GM19463 (cell line): ENCODE results near the gene MPPED2.

ENCODE experiments used
- ATAC-seq: cut with Tn5 transposase; IDR thresholded peaks from one replicate; pipeline ENCODE4 v1.9.1; 2021; ENCODE audit warnings: mild to moderate bottlenecking, moderate library complexity; ENCODE audit not compliant: unreplicated experiment

MPPED2 gene, protein sequence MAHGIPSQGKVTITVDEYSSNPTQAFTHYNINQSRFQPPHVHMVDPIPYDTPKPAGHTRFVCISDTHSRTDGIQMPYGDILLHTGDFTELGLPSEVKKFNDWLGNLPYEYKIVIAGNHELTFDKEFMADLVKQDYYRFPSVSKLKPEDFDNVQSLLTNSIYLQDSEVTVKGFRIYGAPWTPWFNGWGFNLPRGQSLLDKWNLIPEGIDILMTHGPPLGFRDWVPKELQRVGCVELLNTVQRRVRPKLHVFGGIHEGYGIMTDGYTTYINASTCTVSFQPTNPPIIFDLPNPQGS

DNA sequence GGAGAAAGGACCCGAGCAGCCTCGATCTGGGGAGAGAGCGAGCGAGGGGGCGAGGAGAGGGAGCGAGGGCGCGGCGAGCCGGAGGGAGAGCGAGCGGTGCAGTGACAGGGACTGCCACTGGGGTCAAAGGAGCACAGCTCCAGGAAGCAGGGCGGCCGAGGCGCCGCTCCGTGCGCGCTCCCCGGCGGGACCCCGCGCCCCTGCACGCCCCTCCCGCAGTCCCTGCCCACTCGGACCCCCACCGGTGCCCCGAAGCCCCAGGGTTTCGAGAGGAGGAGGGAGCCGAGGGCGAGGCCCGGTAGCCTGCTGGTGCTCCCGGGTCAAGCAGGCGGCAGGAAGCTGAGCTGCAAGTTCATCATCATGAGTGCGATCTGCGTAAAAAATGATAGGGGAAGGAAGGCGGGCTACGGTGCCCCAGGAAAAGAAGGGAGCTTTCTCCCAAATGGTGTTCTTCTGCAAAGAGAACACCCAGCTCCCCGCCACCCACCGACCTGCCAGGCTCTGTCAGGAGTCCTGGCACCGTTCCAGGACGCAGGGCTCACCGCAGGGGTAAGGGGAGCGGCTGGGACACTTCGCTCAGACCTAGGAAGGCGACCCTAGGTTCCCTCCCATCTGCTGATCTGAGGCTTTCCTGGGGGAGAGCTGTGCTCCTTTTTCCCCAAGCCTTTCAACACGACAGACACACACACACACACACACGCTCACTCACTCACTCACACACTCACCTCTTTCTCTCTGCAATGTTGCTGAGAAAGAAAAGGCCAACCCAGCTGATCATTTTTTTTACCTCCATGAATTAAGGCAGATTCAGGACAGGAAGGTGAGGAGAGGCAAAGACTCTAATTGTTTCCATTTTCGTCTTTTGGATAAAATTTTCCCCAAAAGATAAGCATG is at the start of gene MPPED2:
TSS of gene MPPED2 (minus strand) at position 103 of the 894 bp plus-strand sequence. CDS start 5,980 bp downstream, outside the sequence.
- ATAC-seq, result peak; percentile 90

DNA sequence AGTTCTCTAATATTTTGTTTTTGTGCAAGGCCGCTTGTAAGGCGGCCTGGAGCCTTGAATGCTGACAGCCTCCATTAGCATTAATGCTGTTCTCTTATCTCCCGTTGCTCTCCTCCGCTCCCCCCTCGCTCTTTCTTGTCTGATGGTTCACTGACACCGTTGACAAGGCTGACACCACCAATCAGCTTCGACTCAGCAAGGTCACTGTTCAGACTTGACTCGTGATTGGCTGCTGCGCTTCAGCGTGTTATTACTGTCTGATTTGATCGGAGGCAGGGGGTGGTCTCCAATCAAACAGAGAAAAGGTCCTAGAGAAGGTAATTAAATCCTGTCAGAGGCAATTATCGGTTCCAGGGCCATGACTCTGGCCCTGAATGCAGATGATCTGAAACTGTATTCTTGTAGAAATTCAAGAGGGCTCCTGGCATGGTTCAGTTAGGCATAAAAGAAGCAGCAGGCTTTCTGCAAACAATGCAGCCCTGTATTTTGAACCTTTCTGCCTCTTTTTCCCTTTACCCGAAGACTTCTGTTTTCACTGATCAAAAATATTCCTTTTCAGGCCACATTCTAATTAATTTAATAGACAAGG is 49.3 kb upstream of the MPPED2 start:
- no peak for ATAC-seq

DNA sequence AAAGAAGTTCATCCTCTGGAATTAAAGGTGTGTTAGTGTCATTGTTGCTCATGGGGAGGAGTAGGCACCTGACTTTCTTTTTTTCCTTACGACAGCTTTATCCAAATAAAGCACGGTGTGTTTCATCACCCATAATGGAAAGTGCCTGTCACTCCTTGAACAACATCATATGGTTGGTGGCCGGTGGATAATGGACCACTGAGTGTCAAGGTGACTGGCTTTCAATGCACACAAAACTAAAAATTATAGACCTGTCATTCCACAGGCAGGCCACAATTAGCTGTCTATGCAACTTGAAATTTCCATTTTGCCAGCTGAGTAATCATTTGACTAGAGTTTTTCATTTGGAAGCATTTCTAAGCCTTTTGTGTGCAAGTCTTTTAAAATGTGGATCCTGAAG is 45.0 kb upstream of the MPPED2 start:
- no peak for ATAC-seq

DNA sequence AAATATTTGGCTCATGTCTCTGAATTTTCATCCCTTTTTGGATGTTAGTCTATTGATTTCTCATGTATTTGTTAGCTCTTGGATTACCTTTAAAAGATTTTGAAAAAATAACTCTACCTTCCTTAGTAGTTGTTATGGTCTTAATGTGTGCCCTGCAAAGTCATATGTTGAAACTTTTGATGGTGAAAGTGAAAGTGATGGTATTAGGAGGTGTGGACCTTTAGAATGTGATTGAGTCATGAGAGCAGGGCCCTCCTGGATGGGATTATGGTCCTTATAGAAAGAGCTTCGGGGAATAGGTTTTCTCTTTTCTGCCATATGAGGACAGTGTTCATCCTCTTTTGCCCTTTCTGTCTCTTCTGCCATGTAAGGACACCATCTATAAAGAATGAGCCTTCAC is 33.6 kb upstream of the MPPED2 start:
- no peak for ATAC-seq

DNA sequence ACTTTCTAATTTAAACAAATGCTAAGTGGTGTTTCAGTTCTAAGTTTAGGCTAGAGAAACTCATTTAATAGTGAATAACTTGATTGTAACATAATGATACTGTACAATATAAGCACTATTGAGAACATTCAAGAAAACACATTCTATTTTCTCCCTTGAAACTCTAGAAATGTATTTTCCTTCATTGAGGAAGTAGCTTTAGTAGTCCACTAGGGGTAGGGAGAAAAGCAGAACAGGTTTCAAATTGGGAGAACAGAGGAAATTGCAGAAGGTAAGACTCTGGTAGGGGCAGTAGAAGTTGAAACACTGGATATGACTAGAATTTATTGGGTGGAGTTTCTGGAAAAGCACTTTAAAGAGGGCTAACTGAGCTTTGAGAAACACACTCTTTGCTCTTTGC is 31.6 kb upstream of the MPPED2 start:
- ATAC-seq, result no peak

DNA sequence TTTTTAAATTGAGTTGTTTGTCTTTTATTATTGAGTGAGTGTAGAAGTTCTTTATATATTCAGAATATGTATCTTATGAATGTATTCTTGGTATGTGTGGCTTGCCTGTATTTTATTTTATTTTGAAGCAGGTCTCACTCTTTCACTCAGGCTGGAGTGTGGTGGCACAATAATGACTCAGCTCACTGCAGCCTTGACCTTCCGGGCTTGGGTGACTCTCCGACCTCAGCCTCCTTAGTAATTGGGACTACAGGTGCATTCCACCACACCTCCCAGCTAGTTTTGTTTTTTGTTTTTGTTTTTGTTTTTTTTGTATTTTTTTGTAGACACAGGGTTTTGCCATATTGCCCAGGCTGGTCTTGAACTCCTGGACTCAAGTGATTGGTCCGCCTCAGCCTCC is 24.5 kb upstream of the MPPED2 start:
- ATAC-seq, result no peak

DNA sequence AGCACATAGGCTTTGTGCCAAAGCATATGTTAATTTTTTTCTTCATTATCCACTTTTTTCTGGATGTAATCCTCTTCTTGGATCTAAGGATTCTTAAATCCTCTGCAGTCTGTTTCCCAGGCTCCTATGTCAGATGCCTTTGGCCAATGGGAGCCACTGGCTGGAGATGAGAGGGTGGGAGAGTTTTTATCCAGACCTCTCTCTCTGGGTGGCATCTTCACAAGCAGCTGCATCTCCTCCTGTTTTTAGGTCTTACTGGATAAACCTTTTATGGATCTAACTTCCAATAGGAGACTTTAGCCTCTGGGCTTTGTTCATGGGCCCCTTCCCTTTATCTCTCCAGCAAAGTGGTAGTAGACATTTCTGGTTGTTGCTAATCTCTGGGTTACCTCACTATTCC is 22.4 kb upstream of the MPPED2 start:
- no peak for ATAC-seq

DNA sequence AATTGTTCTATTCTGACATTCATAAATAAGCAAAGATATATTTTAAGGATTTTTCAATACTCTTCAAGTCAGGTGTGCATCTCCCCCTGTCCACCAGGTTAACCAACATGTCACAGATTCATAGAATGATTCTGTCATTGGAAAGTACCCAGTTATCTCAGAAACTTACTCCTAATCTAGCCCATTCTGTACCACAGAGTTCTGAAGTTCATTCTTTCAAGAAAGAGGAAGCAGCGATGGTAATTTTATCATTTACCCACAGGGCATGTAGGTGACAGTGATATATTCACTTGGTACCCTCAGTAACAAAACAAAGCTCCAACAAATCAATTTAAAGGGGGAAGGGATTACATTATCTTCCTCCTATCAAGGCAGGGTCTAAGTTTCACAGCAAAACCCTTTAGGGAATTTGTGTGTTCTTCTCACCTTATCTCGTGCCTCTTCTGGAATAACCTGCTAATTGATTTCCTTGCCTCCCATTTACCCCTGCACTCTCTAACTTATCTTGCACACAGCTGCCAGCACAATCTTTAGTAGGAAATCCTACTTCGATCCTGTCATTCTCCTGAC is 19.0 kb upstream of the MPPED2 start:
- peak; percentile 74 for ATAC-seq

DNA sequence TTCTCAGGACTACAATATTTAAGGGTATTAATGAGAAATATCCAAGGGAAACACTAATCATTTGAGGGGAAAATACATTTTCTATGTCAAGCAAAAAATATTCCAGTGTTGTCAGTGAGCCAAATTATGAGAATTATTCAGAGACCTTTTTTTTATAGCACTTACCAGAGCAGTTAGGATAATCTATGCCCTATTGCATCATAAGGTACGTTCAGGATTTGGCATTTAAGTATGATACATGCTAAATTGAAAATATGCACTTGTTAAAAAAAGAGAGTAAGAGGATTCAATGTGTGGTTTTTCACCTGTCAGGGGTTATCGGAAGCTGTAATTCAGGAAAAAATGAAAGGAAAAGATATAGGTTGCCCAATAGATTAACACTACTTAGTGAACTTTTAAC is 17.2 kb upstream of the MPPED2 start:
- ATAC-seq, result no peak

DNA sequence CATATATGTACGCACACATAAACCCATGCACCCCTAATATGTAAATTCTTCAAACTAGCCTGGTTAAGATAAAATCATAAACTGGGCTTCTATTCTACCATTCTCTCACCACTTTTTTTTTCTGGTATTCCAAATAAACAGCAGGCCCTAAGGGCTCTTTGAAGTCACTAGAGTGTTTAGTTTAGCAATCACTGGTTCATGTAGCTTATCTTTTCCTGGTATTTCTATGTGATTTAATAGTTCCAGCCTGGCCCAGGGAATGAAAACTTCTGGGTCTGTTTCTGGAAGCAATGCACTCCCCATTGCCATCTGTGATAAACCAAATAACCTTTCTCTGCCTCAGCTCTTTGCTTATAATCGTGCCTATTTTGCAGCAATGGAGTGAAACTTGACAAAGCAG is 10.7 kb upstream of the MPPED2 start:
- ATAC-seq, result no peak

DNA sequence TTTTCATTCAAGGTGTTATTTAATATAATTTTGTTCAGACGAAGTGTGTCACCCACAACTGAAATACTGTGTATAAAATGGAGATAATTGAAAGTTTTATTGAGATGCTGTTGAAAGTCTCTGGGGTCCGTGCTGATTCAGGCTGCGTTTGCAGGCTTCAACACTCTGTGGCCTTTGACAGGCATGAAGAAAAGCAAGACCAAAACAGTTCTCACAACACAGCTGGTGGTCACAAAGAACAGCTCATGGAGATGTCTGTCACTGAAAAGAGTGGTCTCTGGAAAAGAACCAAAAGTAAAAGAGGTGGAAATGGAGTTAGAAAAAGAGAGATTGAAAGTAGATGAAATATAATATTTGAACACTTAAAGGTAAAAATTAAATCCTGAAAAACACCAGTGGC is 9.8 kb upstream of the MPPED2 start:
- no peak for ATAC-seq

DNA sequence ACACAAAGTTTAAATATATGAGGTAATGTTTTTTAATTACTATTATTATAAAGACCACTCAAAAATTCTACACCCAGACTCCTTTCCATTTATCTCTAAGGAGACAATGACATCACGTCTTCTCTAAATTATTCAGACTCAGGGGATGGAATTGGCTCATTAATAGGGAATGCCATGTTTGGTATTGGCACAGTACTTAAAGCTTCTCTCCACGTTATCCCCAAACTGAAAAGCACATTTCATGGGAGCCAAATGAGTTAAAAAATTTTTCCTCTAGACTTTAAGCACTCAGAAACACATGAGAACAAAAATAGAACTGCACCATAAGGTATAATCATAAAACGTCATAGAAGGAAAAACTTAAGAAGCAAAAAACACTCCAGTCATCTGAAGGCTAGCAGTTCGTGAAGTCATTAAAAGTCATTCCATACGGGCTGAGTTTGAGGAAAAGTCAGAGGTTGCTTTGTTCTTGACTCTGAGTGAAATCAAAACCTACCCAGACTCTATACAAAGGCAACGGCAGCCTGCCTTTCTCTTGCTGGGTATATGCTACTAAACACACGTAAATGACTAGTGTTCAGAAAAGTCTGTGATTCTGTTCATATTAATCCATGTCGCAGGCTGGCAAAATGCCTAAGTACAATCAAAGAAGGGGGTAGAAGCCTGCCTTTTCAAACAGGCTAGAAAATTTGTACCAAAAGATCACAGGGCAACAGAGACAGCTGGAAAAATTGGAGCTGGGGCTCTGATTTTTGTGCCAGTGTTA is 8.7 kb upstream of the MPPED2 start:
- ATAC-seq, result no peak

DNA sequence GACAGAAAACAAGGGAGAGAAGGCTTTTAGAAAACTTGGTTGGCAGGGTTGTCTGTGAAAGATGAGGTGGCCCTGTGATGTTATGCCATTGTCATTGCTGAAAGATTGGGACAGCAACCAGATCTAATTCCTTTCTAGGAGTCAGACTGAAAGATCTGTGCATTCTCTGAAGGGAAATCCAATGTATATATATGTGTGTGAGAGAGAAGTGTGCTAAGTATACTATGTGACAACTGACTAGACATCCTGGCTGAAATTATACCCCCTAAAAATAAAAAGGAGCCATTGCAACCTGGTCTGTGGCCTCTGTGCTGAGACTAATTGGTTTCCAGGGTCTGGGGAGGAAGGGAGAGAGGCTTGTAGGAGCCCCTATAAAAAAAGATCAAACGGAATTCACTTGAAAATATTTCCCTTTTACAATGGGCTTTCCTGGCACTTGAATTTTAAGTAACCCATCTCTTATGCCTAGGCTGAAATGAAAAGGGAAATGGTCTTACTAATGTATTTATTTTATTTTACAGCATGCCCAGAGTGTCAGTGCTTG is 1.2 kb upstream of the MPPED2 start:
- no peak for ATAC-seq

DNA sequence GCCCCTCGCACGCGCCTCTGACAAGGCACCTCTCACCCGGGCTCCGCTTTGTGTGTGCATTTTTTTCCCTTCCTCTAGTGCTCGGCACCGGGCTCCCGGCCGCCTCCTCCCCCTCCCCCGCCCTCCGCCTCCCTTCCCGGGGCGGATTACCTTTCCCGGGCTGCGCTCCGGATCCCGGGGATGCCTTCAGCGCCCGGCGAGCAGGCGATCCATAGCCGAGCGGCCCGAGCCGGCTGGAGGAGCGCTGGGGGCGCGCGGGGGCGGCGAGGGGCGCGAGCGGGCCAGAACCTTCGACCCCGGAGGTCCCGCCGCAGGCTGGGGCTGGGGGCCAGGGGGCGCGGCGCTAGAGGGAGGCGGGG is 282 bp downstream of the MPPED2 start:
- ATAC-seq, result peak; percentile 12

DNA sequence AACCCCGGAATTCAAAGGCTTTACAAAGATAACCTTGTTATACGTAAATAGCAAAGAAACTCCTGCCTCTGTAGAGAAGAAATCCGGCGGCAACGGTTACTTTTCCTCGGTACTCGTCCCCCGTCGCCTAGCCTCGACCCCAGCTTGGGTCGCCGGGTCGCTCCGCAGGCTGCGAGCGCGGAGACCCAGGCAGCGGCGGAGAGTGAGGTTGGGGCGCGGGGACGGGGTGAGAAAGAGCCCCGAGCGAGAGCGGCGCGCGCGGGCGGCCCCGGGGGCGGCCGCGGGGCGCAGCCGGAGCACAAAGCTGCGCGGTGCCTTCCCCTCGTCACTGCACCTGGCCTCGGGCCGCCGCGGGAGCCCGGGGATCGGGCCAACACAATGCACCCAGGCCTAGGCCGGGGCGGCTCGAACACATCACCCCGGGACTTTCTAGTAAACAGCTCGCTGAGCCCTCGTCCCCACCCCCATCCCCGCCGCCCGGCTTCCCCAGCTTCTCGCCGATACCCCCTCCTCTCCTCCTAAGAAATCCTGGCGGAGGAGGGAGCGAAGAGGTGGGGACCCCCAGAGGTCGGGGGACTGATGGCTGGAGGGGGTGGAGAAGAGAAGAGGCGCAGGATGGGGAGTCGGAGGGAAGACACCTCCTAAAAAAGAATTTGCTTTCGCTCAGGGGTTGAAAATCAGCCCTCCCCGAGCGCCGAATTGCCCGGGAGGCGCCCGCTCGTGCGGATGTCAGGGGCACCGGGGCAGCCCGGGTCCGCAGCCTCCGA is 845 bp downstream of the MPPED2 start:
- no peak for ATAC-seq

DNA sequence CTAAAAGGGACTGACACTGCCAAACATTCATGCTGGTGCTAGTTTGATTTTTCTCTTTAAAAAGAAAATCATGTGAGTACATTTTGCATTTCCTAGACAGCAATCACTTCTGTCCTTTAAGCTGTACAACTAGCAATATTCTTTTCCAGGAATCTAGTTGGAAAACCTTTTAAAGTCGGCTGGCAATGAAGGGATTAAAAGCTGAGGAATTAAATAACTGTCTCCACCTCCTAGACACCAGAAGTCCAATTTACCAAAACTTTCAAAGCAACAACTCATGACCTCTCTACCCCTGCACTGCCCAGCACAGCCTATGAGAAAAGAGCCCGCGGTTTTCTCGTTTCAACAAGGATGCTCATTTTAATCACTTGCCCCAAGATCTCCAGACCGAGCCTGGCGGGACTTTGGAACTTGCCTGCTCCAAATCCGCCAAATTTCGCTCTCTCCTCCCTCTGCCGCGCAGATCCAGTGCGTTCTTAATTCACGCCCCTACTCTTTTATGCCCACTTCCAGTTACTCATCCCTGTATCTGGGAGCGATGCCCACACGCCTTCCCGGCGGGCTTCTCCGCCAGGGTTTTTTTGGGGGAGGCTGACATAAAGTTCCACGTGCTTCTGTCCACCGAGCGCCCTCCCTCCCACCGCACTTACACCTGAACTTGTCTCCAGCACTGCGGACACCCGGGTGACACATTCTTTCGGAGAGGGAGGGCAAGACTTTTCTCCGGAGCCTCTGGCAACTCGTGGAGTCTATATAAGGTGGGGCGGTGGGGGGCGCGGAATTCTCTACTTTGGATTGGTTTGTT is 2.5 kb downstream of the MPPED2 start:
- no peak for ATAC-seq

DNA sequence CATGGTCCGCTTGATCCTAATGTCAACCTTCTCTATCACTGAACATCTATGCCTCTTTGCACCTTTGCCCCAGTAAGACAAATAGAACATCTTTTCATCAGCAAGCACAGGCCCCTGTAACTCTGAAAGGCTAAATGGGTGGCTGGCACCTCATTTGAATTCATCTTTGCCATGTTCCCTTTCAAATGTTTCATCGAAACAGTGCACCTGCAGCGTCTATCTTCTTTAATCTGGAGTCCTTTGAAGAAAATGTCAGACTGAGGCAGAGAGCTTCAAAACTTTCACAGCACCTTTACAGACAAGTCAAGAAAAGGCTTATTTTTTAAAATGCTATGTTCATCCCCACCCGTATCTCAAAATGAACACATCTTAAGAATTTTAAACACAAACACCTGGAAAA is 3.4 kb downstream of the MPPED2 start:
- no peak for ATAC-seq

DNA sequence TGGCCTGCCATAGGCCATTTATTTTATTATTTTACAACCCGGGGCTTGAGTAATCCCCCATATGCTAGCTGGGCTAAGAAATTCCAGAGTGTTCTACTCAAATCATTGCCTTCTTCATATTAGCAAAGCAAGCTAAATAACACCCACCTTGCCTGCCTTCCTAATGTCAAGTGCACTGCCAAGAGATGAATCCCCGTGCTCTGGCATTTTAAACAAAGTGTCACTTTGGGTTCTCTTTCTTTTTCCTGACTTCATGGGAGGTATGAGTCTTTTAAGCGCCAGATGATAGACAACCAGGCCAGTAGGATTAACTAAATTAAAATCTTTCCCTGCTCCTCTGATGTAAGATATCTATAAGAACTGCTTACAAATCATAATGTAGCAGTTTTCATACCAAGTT is 4.5 kb downstream of the MPPED2 start:
- ATAC-seq, result no peak

DNA sequence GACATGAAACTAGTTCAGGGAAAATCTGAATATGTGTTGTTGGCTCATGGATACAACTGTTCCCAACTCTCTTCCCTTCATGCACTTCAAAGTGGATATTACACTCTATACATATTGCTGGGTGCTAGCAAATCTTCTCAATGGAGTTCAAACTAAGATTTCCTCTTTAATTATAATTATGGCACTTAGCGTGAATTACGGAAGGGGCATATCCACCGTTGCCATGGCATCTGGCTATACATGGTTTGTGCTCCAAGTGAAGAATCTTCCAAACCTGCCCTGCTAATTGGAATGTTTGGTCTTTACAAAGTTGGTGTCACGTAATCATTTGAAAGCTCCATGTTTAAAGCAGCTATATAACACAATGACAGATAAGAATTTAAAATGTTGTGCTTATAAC is 5.6 kb downstream of the MPPED2 start:
- no peak for ATAC-seq
